C4-2B (cell line): Measurements from ENCODE around the gene CIBAR2.
"Not testable (repeated sequence)": the region's sequence is repeated elsewhere in the genome, so short reads cannot be mapped to it uniquely, and the experiment has no call there.

ENCODE experiments used
- H3K27ac ChIP-seq: fragments of 450-650 bp; 2 replicates; pipeline ENCODE4 v1.5.1; 2017
- ZFX ChIP-seq: fragments of 450-650 bp; IDR thresholded peaks from 2 replicates; pipeline ENCODE4 v1.6.1; 2017
- TF ChIP-seq, protein P1 (sequence below): fragments of 450-650 bp; conservative IDR thresholded peaks from 2 replicates; pipeline ENCODE4 v1.5.1; 2017; ENCODE audit warnings: mild to moderate bottlenecking

Gene CIBAR2

DNA sequence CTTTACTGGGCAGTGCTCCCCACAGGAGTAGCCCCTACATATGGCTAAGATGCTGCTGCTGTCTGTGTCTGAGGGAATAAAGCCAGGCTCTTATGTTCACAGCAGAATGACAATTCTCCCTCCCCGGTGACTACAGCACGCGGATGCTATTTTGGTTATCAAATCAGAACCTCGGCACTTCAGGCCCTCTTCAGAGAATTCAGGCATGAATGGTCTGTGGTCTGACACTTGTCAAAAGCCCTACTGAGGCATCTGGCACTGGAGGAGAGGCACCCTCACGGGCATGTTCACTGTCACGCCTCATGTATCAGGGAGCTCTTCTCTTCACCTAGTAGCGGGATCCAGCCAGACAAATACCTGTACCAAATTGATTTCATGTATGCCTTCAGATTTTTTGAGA lies 54.3 kb downstream of the CIBAR2 start:
- H3K27ac ChIP-seq, result no peak overlapping the region
- TF ChIP-seq, protein P1, sequence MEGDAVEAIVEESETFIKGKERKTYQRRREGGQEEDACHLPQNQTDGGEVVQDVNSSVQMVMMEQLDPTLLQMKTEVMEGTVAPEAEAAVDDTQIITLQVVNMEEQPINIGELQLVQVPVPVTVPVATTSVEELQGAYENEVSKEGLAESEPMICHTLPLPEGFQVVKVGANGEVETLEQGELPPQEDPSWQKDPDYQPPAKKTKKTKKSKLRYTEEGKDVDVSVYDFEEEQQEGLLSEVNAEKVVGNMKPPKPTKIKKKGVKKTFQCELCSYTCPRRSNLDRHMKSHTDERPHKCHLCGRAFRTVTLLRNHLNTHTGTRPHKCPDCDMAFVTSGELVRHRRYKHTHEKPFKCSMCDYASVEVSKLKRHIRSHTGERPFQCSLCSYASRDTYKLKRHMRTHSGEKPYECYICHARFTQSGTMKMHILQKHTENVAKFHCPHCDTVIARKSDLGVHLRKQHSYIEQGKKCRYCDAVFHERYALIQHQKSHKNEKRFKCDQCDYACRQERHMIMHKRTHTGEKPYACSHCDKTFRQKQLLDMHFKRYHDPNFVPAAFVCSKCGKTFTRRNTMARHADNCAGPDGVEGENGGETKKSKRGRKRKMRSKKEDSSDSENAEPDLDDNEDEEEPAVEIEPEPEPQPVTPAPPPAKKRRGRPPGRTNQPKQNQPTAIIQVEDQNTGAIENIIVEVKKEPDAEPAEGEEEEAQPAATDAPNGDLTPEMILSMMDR, result no peak
- no peak for TF ChIP-seq ZFX

DNA sequence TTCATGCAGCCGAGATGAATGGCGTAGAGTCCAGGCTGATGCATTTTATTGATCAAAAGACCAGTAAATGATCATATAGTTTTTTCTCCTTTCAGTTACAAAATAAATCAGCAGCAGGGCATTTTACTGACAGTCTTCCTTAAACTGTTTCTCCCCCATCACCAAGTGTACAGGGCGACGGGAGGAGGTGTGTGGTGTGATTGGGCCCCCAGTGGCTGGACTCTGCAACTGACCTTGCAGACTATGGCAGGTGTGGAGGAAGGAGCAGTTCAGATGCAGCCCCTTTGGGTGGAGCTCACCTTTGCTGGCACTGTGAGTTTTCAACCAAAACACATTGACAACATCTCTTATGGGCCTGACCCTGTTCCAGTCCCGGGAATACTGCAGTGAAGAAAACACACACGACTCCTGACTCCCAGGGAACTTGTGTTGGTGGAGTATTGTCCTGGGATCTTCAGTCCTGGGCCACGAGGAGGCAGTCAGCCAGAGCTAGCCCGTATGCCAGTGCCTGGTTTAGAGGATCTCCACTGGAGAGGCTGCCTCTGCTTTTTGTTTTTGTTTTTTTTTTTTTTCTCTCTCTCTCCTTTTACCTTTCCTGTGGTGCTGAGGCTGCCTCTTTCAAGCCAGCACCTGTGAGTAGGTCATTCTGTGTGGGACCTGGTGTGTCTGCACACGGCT lies 54.9 kb downstream of the CIBAR2 start:
- no peak overlapping the region for H3K27ac ChIP-seq
- TF ChIP-seq, protein P1, result no peak; the same call in 1 of the 2 replicates
- TF ChIP-seq ZFX, result no peak

DNA sequence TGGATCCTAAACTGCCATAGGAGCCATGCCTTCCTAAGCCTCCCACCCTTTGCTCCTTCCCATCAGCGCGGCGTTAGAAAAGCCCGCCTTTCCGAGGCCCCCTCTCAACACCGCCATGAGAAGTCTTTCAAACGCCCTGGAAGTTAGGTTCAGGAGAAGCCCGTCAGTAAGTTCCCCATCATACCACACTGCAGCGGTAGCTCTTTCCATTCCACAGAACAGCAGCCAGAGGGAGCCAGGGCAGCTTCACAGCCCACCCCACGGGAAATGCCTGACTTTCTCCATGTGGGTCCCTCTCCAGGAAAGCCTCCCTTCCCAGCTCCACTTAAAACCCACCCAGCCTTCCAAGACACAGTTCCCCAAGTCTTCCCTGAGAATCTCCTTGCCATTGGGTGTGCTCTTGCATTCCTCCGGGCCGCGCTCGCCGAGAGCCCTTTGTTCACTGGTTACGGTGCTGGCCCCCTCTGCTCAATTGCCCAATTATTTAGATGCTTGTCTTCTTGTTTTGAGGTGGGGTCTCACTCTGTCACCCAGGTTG lies 56.0 kb downstream of the CIBAR2 start:
- H3K27ac ChIP-seq, result no peak overlapping the region
- TF ChIP-seq, protein P1, result no peak
- TF ChIP-seq ZFX, result no peak

- TF ChIP-seq ZFX, result no peak
- TF ChIP-seq, protein P1, result no peak
- H3K27ac ChIP-seq, result no peak overlapping the region
These were observed 56.6 kb downstream of the CIBAR2 start for GRCh38 chr16:85055493-85056210.

DNA sequence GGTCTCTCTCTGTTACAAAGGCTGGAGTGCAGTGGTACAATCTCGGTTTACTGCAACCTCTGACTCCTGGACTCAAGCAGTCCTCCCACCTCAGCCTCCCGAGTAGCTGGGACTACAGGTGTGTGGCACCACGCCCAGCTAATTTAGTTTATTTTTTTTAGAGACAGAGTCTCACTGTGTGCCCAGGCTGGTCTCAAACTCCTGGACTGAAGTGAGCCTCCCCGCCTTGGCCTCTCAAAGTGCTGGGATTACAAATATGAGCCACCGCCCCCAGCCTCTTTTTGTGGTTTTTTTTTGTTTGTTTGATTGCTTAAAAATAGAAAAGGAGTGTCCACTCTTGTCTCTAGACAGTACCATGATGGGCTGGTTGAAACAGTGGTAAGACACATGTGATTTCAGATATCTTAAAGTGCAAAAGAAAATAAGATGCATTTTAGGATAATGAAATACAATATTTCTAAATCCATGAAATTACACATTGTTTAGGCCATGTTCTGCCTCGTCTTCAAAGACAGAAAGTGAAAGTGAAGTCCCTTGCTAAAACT lies 57.3 kb downstream of the CIBAR2 start:
- TF ChIP-seq, protein P1, result no peak
- no peak for TF ChIP-seq ZFX

GRCh38 chr16:85054321-85054720 lies 58.0 kb downstream of the CIBAR2 start:
- not testable (repeated sequence) for H3K27ac ChIP-seq

More for the DNA sequence above, 57.3 kb downstream of the CIBAR2 start:
- no peak overlapping the region for H3K27ac ChIP-seq

- H3K27ac ChIP-seq, result no peak overlapping the region
- TF ChIP-seq, protein P1, result no peak
- TF ChIP-seq ZFX, result no peak
These were observed 59.7 kb downstream of the CIBAR2 start for GRCh38 chr16:85052536-85052935.
